SU-DHL-6 (cell line): ENCODE measurements around the gene STX16.

Experiments used
- H2AFZ ChIP-seq: fragments of 200-600 bp; sonication (generic); 2 replicates; pipeline ENCODE4 v1.6.1; 2014; ENCODE audit warnings: low read depth, mild to moderate bottlenecking, moderate library complexity, mixed read lengths, antibody characterized with exemption, low read length; ENCODE audit not compliant: severe bottlenecking
- H3F3A ChIP-seq: fragments of 200-600 bp; shearing (Covaris generic); 2 replicates; pipeline ENCODE4 v1.6.0; 2016; ENCODE audit warnings: antibody characterized with exemption, mild to moderate bottlenecking; ENCODE audit not compliant: insufficient read depth
- H3K27ac ChIP-seq: fragments of 200-600 bp; sonication (generic); 2 replicates; pipeline ENCODE4 v1.5.1; 2016; ENCODE audit warnings: low read depth, mild to moderate bottlenecking, low read length, moderate library complexity, mixed read lengths
- H3K27me3 ChIP-seq: fragments of 200-600 bp; sonication (generic), shearing (Covaris generic); 2 replicates; pipeline ENCODE4 v1.6.0; 2014; ENCODE audit warnings: mild to moderate bottlenecking, low read length
- H3K36me3 ChIP-seq: fragments of 200-600 bp; sonication (generic); 2 replicates; pipeline ENCODE4 v1.6.1; 2014; ENCODE audit warnings: mild to moderate bottlenecking, low read length, mixed read lengths
- H3K4me2 ChIP-seq: fragments of 300-600, 200-600 bp; shearing (Covaris generic), sonication (generic); 2 replicates; pipeline ENCODE4 v1.6.0; 2014; ENCODE audit warnings: low read length, low read depth, mild to moderate bottlenecking; ENCODE audit not compliant: poor library complexity, severe bottlenecking
- H3K4me3 ChIP-seq: fragments of 200-600 bp; sonication (generic); 2 replicates; pipeline ENCODE4 v1.5.1; 2014; ENCODE audit warnings: antibody characterized with exemption, low read length, mild to moderate bottlenecking, mixed read lengths; ENCODE audit not compliant: insufficient read depth, poor library complexity, severe bottlenecking
- H3K79me2 ChIP-seq: fragments of 200-600 bp; sonication (generic); 2 replicates; pipeline ENCODE4 v1.6.1; 2014; ENCODE audit warnings: mild to moderate bottlenecking, low read length, moderate library complexity; ENCODE audit not compliant: insufficient read depth
- H3K9ac ChIP-seq: fragments of 200-600 bp; sonication (generic); 2 replicates; pipeline ENCODE4 v1.7.0; 2014; ENCODE audit warnings: mild to moderate bottlenecking, low read length
- H3K9me2 ChIP-seq: fragments of 200-600 bp; sonication (generic); replicated peaks from 2 replicates; pipeline ENCODE4 v1.6.1; 2014; ENCODE audit warnings: low read length; ENCODE audit not compliant: insufficient read depth
- H3K9me3 ChIP-seq: fragments of 200-600 bp; sonication (generic); 2 replicates; pipeline ENCODE4 v1.6.1; 2014; ENCODE audit warnings: low read length, mixed read lengths; ENCODE audit not compliant: insufficient read depth
- H4K20me1 ChIP-seq: fragments of 200-600 bp; sonication (generic); 2 replicates; pipeline ENCODE4 v1.6.1; 2014; ENCODE audit warnings: low read depth, mild to moderate bottlenecking, antibody characterized with exemption, low read length, moderate library complexity, mixed read lengths
- CTCF ChIP-seq: fragments of 200-600 bp; sonication (generic); IDR thresholded peaks from one replicate; pipeline ENCODE4 v1.5.1; 2017; ENCODE audit warnings: antibody characterized with exemption, mild to moderate bottlenecking, low read length, moderate library complexity; ENCODE audit not compliant: insufficient read depth, poor library complexity, severe bottlenecking
- EZH2phosphoT487 ChIP-seq: fragments of 200-600 bp; sonication (generic), shearing (Covaris generic); conservative IDR thresholded peaks from 2 replicates; pipeline ENCODE4 v1.6.1; 2018; ENCODE audit warnings: mild to moderate bottlenecking, antibody characterized with exemption, low read length, moderate library complexity, mixed read lengths

STX16 gene

GRCh38 chr20:58688414-58688813, 37.3 kb downstream of the STX16 start:
- Histone ChIP-seq H2AFZ (no peak overlapping the region), H3K9me3 (no peaks in the 10 kb centered on the region), H3K9ac (no peak overlapping the region), H3K79me2 (no peaks in the 10 kb centered on the region), H3K36me3 (no peaks in the 10 kb centered on the region), H3K4me2 (no peak overlapping the region), H4K20me1 (no peaks in the 10 kb centered on the region), H3K4me3 (no peak overlapping the region), H3K9me2 (no peaks in the 10 kb centered on the region), H3K27ac (no peak overlapping the region), H3K27me3 (no peaks in the 10 kb centered on the region), H3F3A (peaks cover 12% of the 10 kb centered on the region; the same call in 1 of the 2 replicates)
- TF ChIP-seq EZH2phosphoT487 (no peak), CTCF (no peak)

- no peak overlapping the region for H3K4me3 ChIP-seq
- H2AFZ ChIP-seq: no peak overlapping the region
- no peaks in the 10 kb centered on the region for H3K9me3 ChIP-seq
- H3K4me2 ChIP-seq: no peak overlapping the region
- no peaks in the 10 kb centered on the region for H4K20me1 ChIP-seq
- H3K9ac ChIP-seq: no peak overlapping the region
- H3F3A ChIP-seq: peaks cover 12% of the 10 kb centered on the region; the same call in 1 of the 2 replicates
- H3K9me2 ChIP-seq: no peaks in the 10 kb centered on the region
- TF ChIP-seq CTCF: no peak
- no peak for TF ChIP-seq EZH2phosphoT487
- H3K27me3 ChIP-seq: no peaks in the 10 kb centered on the region
- no peaks in the 10 kb centered on the region for H3K36me3 ChIP-seq
- H3K27ac ChIP-seq: no peak overlapping the region
- H3K79me2 ChIP-seq: no peaks in the 10 kb centered on the region
Observed at GRCh38 chr20:58688840-58689239, 37.8 kb downstream of the STX16 start.

DNA sequence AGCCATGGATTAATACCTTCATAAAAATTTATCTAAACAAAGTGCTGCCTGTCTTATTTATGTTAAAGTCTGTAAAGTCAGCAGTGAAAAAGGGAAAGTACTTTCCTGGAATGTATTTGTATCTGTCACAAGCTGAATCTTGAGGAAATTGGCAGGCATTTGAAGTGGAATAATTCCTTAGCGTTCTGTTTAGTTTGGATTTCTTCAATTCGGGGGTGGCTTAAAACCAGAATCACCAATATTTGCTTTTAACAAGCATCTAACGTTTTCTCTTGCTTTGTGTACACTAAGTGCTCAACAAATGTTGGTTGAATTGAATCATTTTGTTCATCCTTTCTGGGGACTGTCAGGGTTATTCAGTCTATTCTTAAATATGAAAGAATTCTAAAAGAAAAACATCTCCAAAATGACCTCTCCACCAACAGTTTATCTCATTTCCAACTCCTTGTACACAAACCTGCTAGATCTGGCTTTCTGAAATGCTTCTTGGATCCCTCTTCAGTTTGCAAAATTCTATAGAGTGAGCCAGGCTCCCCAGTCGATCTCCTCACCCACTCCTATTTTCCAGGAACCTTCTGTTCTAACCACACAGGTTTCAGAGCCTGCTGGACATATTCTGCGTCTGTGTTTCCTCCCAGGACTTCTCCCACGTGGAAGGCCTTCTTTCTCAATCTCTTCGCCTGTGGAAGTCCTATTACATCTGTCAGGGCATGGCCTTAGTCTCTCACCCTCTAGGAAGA, 39.5 kb downstream of the STX16 start:
- Histone ChIP-seq H3K9me2 (no peaks in the 10 kb centered on the region), H3K4me3 (no peak overlapping the region), H3F3A (peaks cover 12% of the 10 kb centered on the region; the same call in 1 of the 2 replicates), H3K36me3 (no peaks in the 10 kb centered on the region), H2AFZ (no peak overlapping the region), H3K27me3 (no peaks in the 10 kb centered on the region), H3K79me2 (no peaks in the 10 kb centered on the region), H3K27ac (no peak overlapping the region), H3K9me3 (no peaks in the 10 kb centered on the region), H3K9ac (no peak overlapping the region), H4K20me1 (no peaks in the 10 kb centered on the region), H3K4me2 (no peak overlapping the region)
- no peak for TF ChIP-seq EZH2phosphoT487
- no peak for TF ChIP-seq CTCF
